Left cardiac atrium (tissue), 4 donors: ENCODE data around the gene MAGED1. TPM values are rescaled to one million over a fixed set of nuclear protein-coding genes. Genes with fewer than 3 reads are reported as not detected.
"Not testable (repeated sequence)": the region's sequence is repeated elsewhere in the genome, so short reads cannot be mapped to it uniquely, and the experiment has no call there.

ENCODE experiments used
- ATAC-seq, 2 donors: fragments of 200-7000 bp; cut with Tn5 transposase; one replicate each; pipeline ENCODE4 v1.9.1; 2020; ENCODE audit warnings: mild to moderate bottlenecking in 2 of 2, moderate library complexity in 2 of 2
- DNase-seq: peaks from one replicate; pipeline ENCODE4 v3.0.0-alpha.2; 2020
- intact Hi-C, 2 donors: fragments of 100-400 bp; cut with DNase I; formaldehyde crosslinking; loops; one replicate each; pipeline versions ENCODE4 v1.14.1 to v1.15.1; 2022 to 2023
- total RNA-seq, 2 donors: library from RNA; stranded (reverse); fragmentation: NEBNext Ultra II Directional; extraction: Animal tissue kit (Norgen Biotek cat#: 25700); gene quantifications; one replicate each; pipeline ENCODE4 v1.2.1, GENCODE V29; 2021
- donor health status: DM: no; HTN: yes; CAD: no.
- donor health status: DM: no; HTN: yes; CAD: no; lungs with severe emphysema.
- donor health status: DM: yes; HTN: yes; CAD: no.
- donor health status: Dilated cardiomyopathy.

Gene MAGED1
- total RNA-seq, 2 donors from 2014 or later = 73.8 to 104 TPM

GRCh38 chrX:51893931-51894696 lies 691 bp downstream of the MAGED1 start:
- intact Hi-C loops = no loop called here
- ATAC-seq (peak; percentile 7 to 45), DNase-seq (peak; percentile 29)

- peak; percentile 38 for DNase-seq
- intact Hi-C loops = no loop called here
Observed at GRCh38 chrX:51894697-51895336, 1.4 kb downstream of the MAGED1 start.

GRCh38 chrX:51896626-51897025 lies 3.2 kb downstream of the MAGED1 start:
- DNase-seq (no peak), ATAC-seq (no peak)
- intact Hi-C loops = no loop called here

More at GRCh38 chrX:51894697-51895336, 1.4 kb downstream of the MAGED1 start:
- ATAC-seq = peak; percentile 24 to 35

GRCh38 chrX:51899741-51900140 lies 6.3 kb downstream of the MAGED1 start:
- no peak for ATAC-seq
- intact Hi-C loops = no loop called here

GRCh38 chrX:51902510-51903050 lies 9.2 kb downstream of the MAGED1 start:
- intact Hi-C loops = no loop called here
- ATAC-seq = no peak
- DNase-seq = no peak

More at GRCh38 chrX:51899741-51900140, 6.3 kb downstream of the MAGED1 start:
- DNase-seq = no peak

GRCh38 chrX:51905152-51905551 lies 11.7 kb downstream of the MAGED1 start:
- ATAC-seq, intact Hi-C loops, DNase-seq: not testable (repeated sequence)

GRCh38 chrX:51905711-51906110 lies 12.3 kb downstream of the MAGED1 start:
- no peak for ATAC-seq
- intact Hi-C loops = no loop called here

GRCh38 chrX:51917604-51918003 lies 24.2 kb downstream of the MAGED1 start:
- DNase-seq = no peak
- intact Hi-C loops = no loop called here
- no peak for ATAC-seq

More at GRCh38 chrX:51905711-51906110, 12.3 kb downstream of the MAGED1 start:
- DNase-seq = no peak

GRCh38 chrX:51922561-51922960 lies 29.1 kb downstream of the MAGED1 start:
- intact Hi-C loops = no loop called here
- DNase-seq (no peak), ATAC-seq (no peak)

- DNase-seq = no peak
- intact Hi-C loops = no loop called here
- no peak for ATAC-seq
Observed at GRCh38 chrX:51931566-51932150, 38.2 kb downstream of the MAGED1 start.

Other genes starting within 250 kb of the MAGED1 start
- gene CENPVL2, start 210.8 kb upstream of the MAGED1 start, total RNA-seq = not detected
- not detected for gene CENPVL1, start 183.1 kb upstream of the MAGED1 start, total RNA-seq
- 1 to 10 TPM; 8.7 to 9.4 TPM for gene GSPT2, start 150.2 kb upstream of the MAGED1 start, total RNA-seq
- gene MAGED4B, start 175.6 kb downstream of the MAGED1 start, total RNA-seq = 1 to 10 TPM; 2.2 to 4.2 TPM